Bronchial epithelial cell (primary cell): ENCODE data around the gene ATP6V1G3. TPM values are rescaled to one million over a fixed set of nuclear protein-coding genes. Genes with fewer than 3 reads are reported as not detected.

Experiments
- total RNA-seq: library from RNA; depleted of rRNA; stranded (reverse); fragments of >200 nt; gene quantifications from 2 replicates; pipeline ENCODE4 v1.2.1, GENCODE V29; 2014

ATP6V1G3 gene
- total RNA-seq, 1 donor from 2014 or later = not detected

Other genes starting within 250 kb of the ATP6V1G3 start
- not detected in 2 replicates for gene PTPRC, start 98.4 kb upstream of the ATP6V1G3 start, total RNA-seq